Muscle of back (tissue), 11 donors: ENCODE data around the gene CITED1. TPM values are rescaled to one million over a fixed set of nuclear protein-coding genes. Genes with fewer than 3 reads are reported as not detected.

Experiments
- DNase-seq, 3 donors: peaks; one replicate each; pipeline versions ENCODE4 v3.0.0 to v3.0.0-alpha.2; 2013
- polyA plus RNA-seq, 10 donors: library from polyadenylated mRNA; unstranded; fragments of 120-200 nt; gene quantifications; one replicate each; pipeline ENCODE4 v1.2.1, GENCODE V29; 2013; ENCODE audit not compliant: insufficient read length in 10 of 10

CITED1 gene
- polyA plus RNA-seq, 10 donors = 7.9 to 17.8 (median 14.0) TPM

GRCh38 chrX:72272868-72273267 lies 32.8 kb downstream of the CITED1 start:
- DNase-seq = no peak

- DNase-seq = no peak
Observed at GRCh38 chrX:72271812-72272211, 33.9 kb downstream of the CITED1 start.

GRCh38 chrX:72271091-72271788 lies 34.5 kb downstream of the CITED1 start:
- DNase-seq = no peak

GRCh38 chrX:72270316-72270866 lies 35.3 kb downstream of the CITED1 start:
- DNase-seq = no peak

- no peak for DNase-seq
Observed at GRCh38 chrX:72269671-72270251, 36.0 kb downstream of the CITED1 start.

- no peak for DNase-seq
Observed at GRCh38 chrX:72268597-72269365, 36.9 kb downstream of the CITED1 start.

GRCh38 chrX:72265263-72265662 lies 40.5 kb downstream of the CITED1 start:
- no peak for DNase-seq

GRCh38 chrX:72262077-72262476 lies 43.6 kb downstream of the CITED1 start:
- DNase-seq = no peak

- no peak for DNase-seq
Observed at GRCh38 chrX:72260448-72260847, 45.3 kb downstream of the CITED1 start.

- peak; percentile 29 to 57 (median 49) for DNase-seq
Observed at GRCh38 chrX:72258174-72258573, 47.5 kb downstream of the CITED1 start.

- DNase-seq = no peak
Observed at GRCh38 chrX:72255864-72256263, 49.9 kb downstream of the CITED1 start.

GRCh38 chrX:72255445-72255844 lies 50.3 kb downstream of the CITED1 start:
- peak in 1 of 3 donors; percentile 6 for DNase-seq

- peak in 1 of 3 donors; percentile 11 for DNase-seq
Observed at GRCh38 chrX:72254816-72255215, 50.9 kb downstream of the CITED1 start.

- no peak for DNase-seq
Observed at GRCh38 chrX:72253686-72254085, 52.0 kb downstream of the CITED1 start.

Other genes starting within 250 kb of the CITED1 start
- 10 to 100 TPM in 7 of 10 donors, 1 to 10 TPM in 3; 9.3 to 14.2 (median 10.9) TPM for gene RTL5, start 174.0 kb downstream of the CITED1 start, polyA plus RNA-seq
- 10 to 100 TPM; 22.6 to 40.9 (median 27.5) TPM for gene PIN4, start 124.2 kb downstream of the CITED1 start, polyA plus RNA-seq
- gene ERCC6L, start 66.9 kb downstream of the CITED1 start, polyA plus RNA-seq = 1 to 10 TPM; 1.7 to 4.4 (median 2.1) TPM
- gene RPS4X, start 28.7 kb downstream of the CITED1 start, polyA plus RNA-seq = 1,000 to 10,000 TPM; 1,650 to 3,102 (median 2,056) TPM